Measurements from ENCODE around the gene PIK3C3.
"Not testable (repeated sequence)": the region's sequence is repeated elsewhere in the genome, so short reads cannot be mapped to it uniquely, and the experiment has no call there.

The PIK3C3 gene

DNA sequence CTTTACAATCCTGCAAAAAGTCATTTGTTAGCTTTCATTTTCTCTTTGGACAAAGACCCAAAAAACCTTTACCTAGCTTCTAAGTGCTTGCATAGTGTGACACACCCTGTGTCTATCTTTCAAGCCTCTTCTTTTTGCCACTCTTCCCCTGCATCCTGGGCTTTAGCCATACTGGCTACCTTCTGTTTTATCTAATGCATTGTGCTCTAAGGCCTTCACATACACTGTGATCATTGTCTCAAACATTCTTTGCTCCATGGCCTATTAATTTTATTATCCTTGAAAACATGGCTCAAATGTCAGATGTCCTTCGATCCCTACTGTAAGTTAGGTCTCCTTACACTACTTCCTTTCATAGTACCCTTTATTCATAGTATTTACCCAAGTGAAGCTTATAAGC is 84.4 kb downstream of the PIK3C3 start:
- H3K4me3 ChIP-seq (replicated peaks; ENCODE audit: low read depth, low read length) = no peak overlapping the region
- DNase-seq (ENCODE audit: low read depth) = no peak
- TF ChIP-seq, protein P1, sequence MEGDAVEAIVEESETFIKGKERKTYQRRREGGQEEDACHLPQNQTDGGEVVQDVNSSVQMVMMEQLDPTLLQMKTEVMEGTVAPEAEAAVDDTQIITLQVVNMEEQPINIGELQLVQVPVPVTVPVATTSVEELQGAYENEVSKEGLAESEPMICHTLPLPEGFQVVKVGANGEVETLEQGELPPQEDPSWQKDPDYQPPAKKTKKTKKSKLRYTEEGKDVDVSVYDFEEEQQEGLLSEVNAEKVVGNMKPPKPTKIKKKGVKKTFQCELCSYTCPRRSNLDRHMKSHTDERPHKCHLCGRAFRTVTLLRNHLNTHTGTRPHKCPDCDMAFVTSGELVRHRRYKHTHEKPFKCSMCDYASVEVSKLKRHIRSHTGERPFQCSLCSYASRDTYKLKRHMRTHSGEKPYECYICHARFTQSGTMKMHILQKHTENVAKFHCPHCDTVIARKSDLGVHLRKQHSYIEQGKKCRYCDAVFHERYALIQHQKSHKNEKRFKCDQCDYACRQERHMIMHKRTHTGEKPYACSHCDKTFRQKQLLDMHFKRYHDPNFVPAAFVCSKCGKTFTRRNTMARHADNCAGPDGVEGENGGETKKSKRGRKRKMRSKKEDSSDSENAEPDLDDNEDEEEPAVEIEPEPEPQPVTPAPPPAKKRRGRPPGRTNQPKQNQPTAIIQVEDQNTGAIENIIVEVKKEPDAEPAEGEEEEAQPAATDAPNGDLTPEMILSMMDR (IDR thresholded peaks at IDR 0.05; ENCODE audit: low read length, missing control alignments) = no peak

GRCh38 chr18:42041793-42042192 is 86.8 kb downstream of the PIK3C3 start:
- TF ChIP-seq, protein P1 (IDR thresholded peaks at IDR 0.05; ENCODE audit: low read length, missing control alignments) = no peak
- no peak for DNase-seq (ENCODE audit: low read depth)
- H3K4me3 ChIP-seq (replicated peaks; ENCODE audit: low read depth, low read length) = no peak overlapping the region

DNA sequence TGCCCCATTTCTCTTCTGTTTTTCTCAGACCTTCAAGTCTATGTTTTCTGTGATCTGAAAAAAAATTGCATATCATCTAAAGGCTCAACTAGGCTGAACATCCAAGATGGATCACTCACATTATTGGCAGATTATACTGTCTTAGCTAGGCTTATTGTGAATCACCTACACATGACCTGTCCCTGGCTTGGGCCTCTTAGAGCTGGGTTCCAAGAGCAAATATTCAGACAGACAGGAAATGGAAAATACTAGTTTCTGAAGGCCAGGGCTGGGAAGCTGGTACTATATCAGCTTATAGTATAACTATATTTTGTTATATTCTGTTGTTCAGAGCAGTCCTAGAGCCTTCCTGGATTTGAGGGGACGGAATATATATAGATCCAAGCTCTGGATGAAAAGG is 90.3 kb downstream of the PIK3C3 start:
- H3K4me3 ChIP-seq (replicated peaks; ENCODE audit: low read depth, low read length) = no peak overlapping the region
- peak; percentile 36 for DNase-seq (ENCODE audit: low read depth)
- TF ChIP-seq, protein P1 (IDR thresholded peaks at IDR 0.05; ENCODE audit: low read length, missing control alignments) = no peak

DNA sequence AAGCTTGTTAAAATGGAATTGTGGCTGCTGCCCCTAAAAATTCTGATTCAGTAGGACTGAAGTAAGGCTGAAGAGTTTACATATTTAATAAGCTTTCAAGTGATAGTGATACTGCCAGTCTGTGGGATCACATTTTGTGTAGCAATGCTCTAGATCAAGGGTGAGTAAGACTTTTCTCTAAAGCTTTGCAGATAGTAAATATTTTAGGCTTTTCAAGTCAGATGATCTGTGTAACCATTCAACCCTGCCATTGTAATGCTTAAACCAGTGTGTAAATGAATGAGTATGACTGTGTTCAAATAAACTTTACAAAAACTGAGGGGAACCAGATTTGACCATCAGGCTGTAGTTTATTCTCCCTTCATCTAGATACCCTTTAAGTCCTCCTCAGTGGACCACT is 92.7 kb downstream of the PIK3C3 start:
- TF ChIP-seq, protein P1 (IDR thresholded peaks at IDR 0.05; ENCODE audit: low read length, missing control alignments) = no peak
- DNase-seq (ENCODE audit: low read depth) = peak; percentile 11
- H3K4me3 ChIP-seq (replicated peaks; ENCODE audit: low read depth, low read length) = no peak overlapping the region

- peak; percentile 87 for DNase-seq (ENCODE audit: low read depth)
- TF ChIP-seq, protein P1 (IDR thresholded peaks at IDR 0.05; ENCODE audit: low read length, missing control alignments) = no peak
- H3K4me3 ChIP-seq (replicated peaks; ENCODE audit: low read depth, low read length) = no peak overlapping the region
Observed at GRCh38 chr18:42048158-42048557, 93.1 kb downstream of the PIK3C3 start.

- not testable (repeated sequence) for H3K4me3 ChIP-seq (replicated peaks; ENCODE audit: low read depth, low read length); DNase-seq (ENCODE audit: low read depth)
Observed at GRCh38 chr18:42049536-42049935, 94.5 kb downstream of the PIK3C3 start.

GRCh38 chr18:42051411-42051810 is 96.4 kb downstream of the PIK3C3 start:
- H3K4me3 ChIP-seq (replicated peaks; ENCODE audit: low read depth, low read length) = no peak overlapping the region
- no peak for DNase-seq (ENCODE audit: low read depth)
- TF ChIP-seq, protein P1 (IDR thresholded peaks at IDR 0.05; ENCODE audit: low read length, missing control alignments) = no peak
